Measurements from ENCODE around the gene SH3BGR.

SH3BGR gene

DNA sequence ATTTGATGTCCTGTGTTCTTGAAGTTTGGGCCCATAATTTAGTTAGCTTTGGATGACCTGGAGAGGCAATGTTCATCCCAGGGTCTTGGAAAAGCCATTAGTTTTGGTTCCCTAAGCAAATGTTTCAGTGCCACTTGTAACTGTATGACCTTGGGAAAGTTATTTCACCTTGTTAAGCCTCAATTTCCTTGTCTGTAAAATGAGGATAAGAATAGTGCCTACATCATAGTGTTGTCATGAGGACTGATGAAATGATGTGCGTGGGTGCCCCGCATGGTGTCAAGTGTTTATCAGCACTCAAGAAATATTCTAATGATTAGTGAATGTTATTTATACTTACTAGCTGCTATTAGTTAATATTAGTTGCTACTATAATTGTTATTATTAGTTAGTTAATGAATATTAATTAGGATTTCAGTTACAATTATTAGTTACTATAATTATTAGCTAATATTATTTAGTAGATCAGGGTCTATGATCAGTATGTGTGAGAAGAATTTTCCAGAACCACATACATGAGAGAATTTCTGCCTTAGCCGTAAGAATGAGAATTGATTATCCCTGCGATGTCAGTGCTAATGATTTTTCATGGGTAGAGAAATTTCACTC lies 1.9 kb downstream of the SH3BGR start:
- no peak overlapping the region for H3K4me3 ChIP-seq (ENCODE audit: low read depth, low read length)
- POLR2A ChIA-PET, result no interaction called here
- no peak for DNase-seq (ENCODE audit: low read depth, low spot score)
- TF ChIP-seq CTCF (IDR thresholded peaks at IDR 0.05; ENCODE audit: insufficient read depth, low read length, missing control alignments), result no peak
- CTCF ChIA-PET, result no interaction called here

DNA sequence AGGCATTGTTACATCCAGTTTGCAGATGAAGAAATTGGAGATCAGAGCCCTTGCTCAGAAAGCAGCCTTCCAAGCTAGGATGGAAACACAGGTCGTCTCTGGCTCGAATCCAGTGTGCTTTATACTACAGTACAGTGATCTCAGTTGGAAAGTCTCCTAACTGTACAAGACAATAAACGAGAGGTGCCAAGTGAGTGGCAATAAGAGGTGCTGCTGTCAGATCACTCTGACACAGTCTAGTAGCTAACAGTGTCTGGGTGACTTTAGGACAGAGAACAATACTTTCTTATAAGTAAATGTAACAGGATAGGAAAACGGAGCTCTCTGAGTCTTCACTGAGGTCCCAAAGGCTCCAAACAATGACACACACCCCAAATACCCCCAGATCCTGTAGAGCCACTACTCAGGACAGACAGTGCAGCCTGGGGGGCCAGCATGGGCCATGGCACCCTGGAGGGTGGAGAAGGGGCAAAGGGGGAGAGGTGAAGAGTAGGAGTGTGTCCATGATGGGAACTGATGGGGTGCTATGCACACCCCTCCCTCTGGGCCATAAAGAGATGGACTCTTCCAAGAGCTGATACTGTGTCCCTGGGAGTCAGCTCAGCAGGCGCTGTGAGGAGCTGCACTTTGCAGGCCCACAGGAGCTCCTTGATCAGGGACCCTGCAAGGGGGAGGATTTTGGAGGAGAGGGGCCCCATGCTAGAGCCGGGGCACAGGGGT lies 3.3 kb downstream of the SH3BGR start:
- DNase-seq (ENCODE audit: low read depth, low spot score), result no peak
- no peak overlapping the region for H3K4me3 ChIP-seq (ENCODE audit: low read depth, low read length)
- no peak for TF ChIP-seq CTCF (IDR thresholded peaks at IDR 0.05; ENCODE audit: insufficient read depth, low read length, missing control alignments)
- CTCF ChIA-PET, result interaction anchor here (0.8 kb wide), 1 partner anchor 13 kb away, joined by 3 read pairs; no protein-coding TSS in a partner anchor
- POLR2A ChIA-PET, result no interaction called here

DNA sequence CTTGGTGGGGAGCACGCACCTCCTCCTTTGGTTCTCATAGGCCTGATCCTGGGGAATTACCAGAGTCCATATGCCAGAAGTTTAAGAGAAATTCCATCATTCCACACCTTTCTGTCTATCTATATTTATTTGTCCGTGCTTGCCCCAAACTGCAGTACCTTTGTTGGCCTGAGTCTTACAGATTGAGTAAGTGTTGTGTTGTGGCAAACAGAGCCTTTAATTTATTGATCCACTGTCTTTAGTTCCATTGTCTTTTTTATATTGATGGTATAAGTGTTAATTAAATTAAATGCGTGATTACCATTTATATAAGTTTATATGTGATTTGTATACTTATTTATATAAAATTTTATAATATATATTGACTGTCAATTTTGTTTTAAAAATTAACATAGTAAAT lies 4.9 kb downstream of the SH3BGR start:
- no peak for DNase-seq (ENCODE audit: low read depth, low spot score)

DNA sequence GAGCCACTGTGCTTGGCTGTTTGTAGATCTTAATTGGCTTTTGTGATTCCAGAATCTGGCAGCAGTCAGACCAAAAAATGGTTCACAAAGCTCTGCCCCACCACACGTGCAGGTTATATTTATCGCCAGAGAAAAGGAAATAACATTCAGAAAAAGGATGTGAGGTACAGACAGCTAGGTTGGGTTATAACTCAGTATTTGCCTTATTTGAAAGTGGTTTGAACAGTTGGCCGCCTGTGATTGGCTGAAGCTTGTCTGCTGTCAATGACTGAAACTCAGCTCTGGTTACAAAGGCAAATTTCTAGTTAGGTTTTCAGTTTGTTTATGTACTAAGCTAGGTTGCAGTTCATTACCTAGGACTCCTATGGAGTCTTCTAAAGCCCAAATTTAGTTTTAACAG lies 9.6 kb downstream of the SH3BGR start:
- POLR2A ChIA-PET, result no interaction called here
- no peak for DNase-seq (ENCODE audit: low read depth, low spot score)
- CTCF ChIA-PET, result no interaction called here
- H3K4me3 ChIP-seq (ENCODE audit: low read depth, low read length), result no peak overlapping the region
- no peak for TF ChIP-seq CTCF (IDR thresholded peaks at IDR 0.05; ENCODE audit: insufficient read depth, low read length, missing control alignments)

More for the DNA sequence above, 4.9 kb downstream of the SH3BGR start:
- no peak overlapping the region for H3K4me3 ChIP-seq (ENCODE audit: low read depth, low read length)
- TF ChIP-seq CTCF (IDR thresholded peaks at IDR 0.05; ENCODE audit: insufficient read depth, low read length, missing control alignments), result no peak
- CTCF ChIA-PET, result no interaction called here
- POLR2A ChIA-PET, result no interaction called here

DNA sequence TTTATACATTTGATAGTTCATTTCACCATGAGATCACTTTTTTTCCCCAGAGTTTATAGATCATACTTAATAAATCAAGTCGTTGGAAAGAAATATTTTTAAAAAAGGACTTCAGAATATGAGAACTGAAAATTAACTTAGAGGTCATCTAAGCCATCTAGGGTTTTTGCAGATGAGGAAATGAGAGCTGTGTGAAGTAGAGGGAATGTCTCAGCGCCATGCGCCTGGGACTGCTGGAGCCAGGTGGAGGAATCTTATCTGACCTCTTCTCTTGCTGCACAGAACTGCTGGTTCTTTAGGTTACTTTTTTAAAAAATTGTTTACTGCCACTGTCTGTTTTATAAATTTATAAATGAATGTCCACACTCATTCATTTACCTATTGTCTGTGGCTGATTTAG lies 11.5 kb downstream of the SH3BGR start:
- ChIA-PET POLR2A (no interaction called here), CTCF (no interaction called here)
- no peak for TF ChIP-seq CTCF (IDR thresholded peaks at IDR 0.05; ENCODE audit: insufficient read depth, low read length, missing control alignments)
- H3K4me3 ChIP-seq (ENCODE audit: low read depth, low read length), result no peak overlapping the region
- DNase-seq (ENCODE audit: low read depth, low spot score), result no peak

- DNase-seq (ENCODE audit: low read depth, low spot score), result no peak
- H3K4me3 ChIP-seq (ENCODE audit: low read depth, low read length), result no peak overlapping the region
- POLR2A ChIA-PET, result no interaction called here
- CTCF ChIA-PET, result interaction anchor here (1.5 kb wide), 1 partner anchor 10 kb away, joined by 3 read pairs; no protein-coding TSS in a partner anchor
- no peak for TF ChIP-seq CTCF (IDR thresholded peaks at IDR 0.05; ENCODE audit: insufficient read depth, low read length, missing control alignments)
These were observed 14.8 kb downstream of the SH3BGR start for GRCh38 chr21:39466584-39466983.

Measured in AG04449 (cell line).